Upper lobe of left lung (tissue), 4 donors: ENCODE results near the gene SLC38A5.

Experiments used
- POLR2A ChIP-seq, 4 donors: fragments of 450-650 bp; IDR thresholded peaks; one replicate each; pipeline ENCODE4 v1.5.1; 2016 to 2017; ENCODE audit warnings: antibody characterized with exemption in 4 of 4, mild to moderate bottlenecking in 2 of 4
- POLR2AphosphoS5 ChIP-seq, 2 donors: sonication (generic); formaldehyde crosslinking; IDR thresholded peaks; one replicate each; pipeline ENCODE4 v1.5.1; 2017; ENCODE audit warnings: antibody characterized with exemption in 2 of 2
- TF ChIP-seq, protein P1 (sequence below), 6 experiments: fragments of 450-650 bp in 4 of 6; fragments of 200-600 bp in 2 of 6; sonication (generic) in 2 of 6; IDR thresholded peaks; one replicate each; pipeline ENCODE4 v1.5.1; 2016 to 2019; ENCODE audit warnings: antibody characterized with exemption in 6 of 6

GRCh38 chrX:48489892-48490291 is 19.8 kb upstream of the SLC38A5 start:
- TF ChIP-seq POLR2A (IDR thresholded peaks at IDR 0.05) (no peak), POLR2AphosphoS5 (IDR thresholded peaks at IDR 0.05) (no peak)
- TF ChIP-seq, protein P1, sequence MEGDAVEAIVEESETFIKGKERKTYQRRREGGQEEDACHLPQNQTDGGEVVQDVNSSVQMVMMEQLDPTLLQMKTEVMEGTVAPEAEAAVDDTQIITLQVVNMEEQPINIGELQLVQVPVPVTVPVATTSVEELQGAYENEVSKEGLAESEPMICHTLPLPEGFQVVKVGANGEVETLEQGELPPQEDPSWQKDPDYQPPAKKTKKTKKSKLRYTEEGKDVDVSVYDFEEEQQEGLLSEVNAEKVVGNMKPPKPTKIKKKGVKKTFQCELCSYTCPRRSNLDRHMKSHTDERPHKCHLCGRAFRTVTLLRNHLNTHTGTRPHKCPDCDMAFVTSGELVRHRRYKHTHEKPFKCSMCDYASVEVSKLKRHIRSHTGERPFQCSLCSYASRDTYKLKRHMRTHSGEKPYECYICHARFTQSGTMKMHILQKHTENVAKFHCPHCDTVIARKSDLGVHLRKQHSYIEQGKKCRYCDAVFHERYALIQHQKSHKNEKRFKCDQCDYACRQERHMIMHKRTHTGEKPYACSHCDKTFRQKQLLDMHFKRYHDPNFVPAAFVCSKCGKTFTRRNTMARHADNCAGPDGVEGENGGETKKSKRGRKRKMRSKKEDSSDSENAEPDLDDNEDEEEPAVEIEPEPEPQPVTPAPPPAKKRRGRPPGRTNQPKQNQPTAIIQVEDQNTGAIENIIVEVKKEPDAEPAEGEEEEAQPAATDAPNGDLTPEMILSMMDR (IDR thresholded peaks at IDR 0.05): no peak
